HepG2 (cell line): ENCODE results near the gene PADI1. TPM values are rescaled to one million over a fixed set of nuclear protein-coding genes. Genes with fewer than 3 reads are reported as not detected.

Experiments
- CHD4 ChIP-seq: fragments of 200-600 bp; sonication (generic); IDR thresholded peaks from 2 replicates; pipeline ENCODE4 v1.7.0; 2017; ENCODE audit warnings: mild to moderate bottlenecking, low read length, borderline replicate concordance
- HBP1 ChIP-seq: IDR thresholded peaks from 2 replicates; pipeline ENCODE4 v1.6.1; 2016; ENCODE audit warnings: low read depth, control low read depth
- HOMEZ ChIP-seq: IDR thresholded peaks from 2 replicates; pipeline ENCODE4 v1.6.1; 2016; ENCODE audit warnings: low read depth
- ISX ChIP-seq: sonication (generic); formaldehyde crosslinking; conservative IDR thresholded peaks from 2 replicates; pipeline ENCODE4 v1.5.0; 2020; ENCODE audit warnings: missing genetic modification reagents
- TEAD2 ChIP-seq: sonication (generic); formaldehyde crosslinking; IDR thresholded peaks from 2 replicates; pipeline ENCODE4 v1.9.0; 2021; ENCODE audit warnings: missing genetic modification reagents
- ZBTB7A ChIP-seq: sonication (generic); formaldehyde crosslinking; IDR thresholded peaks from 2 replicates; pipeline ENCODE4 v1.8.0; 2022; ENCODE audit warnings: mild to moderate bottlenecking, missing genetic modification reagents
- ZNF280D ChIP-seq: sonication (generic); formaldehyde crosslinking; IDR thresholded peaks from 2 replicates; pipeline ENCODE4 v1.5.1; 2020; ENCODE audit warnings: mild to moderate bottlenecking, missing genetic modification reagents
- ZNF619 ChIP-seq: sonication (generic); formaldehyde crosslinking; IDR thresholded peaks from 2 replicates; pipeline ENCODE4 v1.4.0; 2020; ENCODE audit warnings: mild to moderate bottlenecking, missing genetic modification reagents
- polyA plus RNA-seq, 8 experiments: library from polyadenylated mRNA; depleted of rRNA in 3 of 8; stranded (reverse) in 7 of 8; unstranded in 1 of 8; fragments of >200 nt; fragmentation: Illumina TruSeq in 4 of 8; extraction: Trizol in 4 of 8; gene quantifications; 2 replicates each; pipeline versions ENCODE4 v1.2.1 to v1.2.3, GENCODE V29; 2011 to 2016; ENCODE audit warnings: low read depth in 4 of 8, missing spikeins in 1 of 8, mixed read lengths in 1 of 8; ENCODE audit not compliant: insufficient read depth in 1 of 8
- total RNA-seq, 5 experiments: library from RNA; depleted of rRNA; stranded (reverse); fragments of >200 nt; fragmentation: Illumina TruSeq; extraction: Trizol; gene quantifications; 2 replicates each; pipeline ENCODE4 v1.2.3, GENCODE V29; 2016; ENCODE audit warnings: low read depth in 1 of 5

PADI1 gene
- total and polyA plus RNA-seq, 2 of the 13 experiments (the other 11 are each of a cell fraction or from before 2014, with no cell fraction given), result not detected

- no peak for TF ChIP-seq TEAD2 (CRISPR knock-in tag)
- no peak for TF ChIP-seq HBP1
- TF ChIP-seq ZNF280D (CRISPR knock-in tag), result no peak
- TF ChIP-seq ISX (CRISPR knock-in tag), result no peak
- TF ChIP-seq CHD4, result no peak
- TF ChIP-seq ZNF619, result no peak
- TF ChIP-seq HOMEZ (CRISPR knock-in tag), result no peak
- no peak for TF ChIP-seq ZBTB7A (CRISPR knock-in tag)
These were observed 1.3 kb downstream of the PADI1 start (continued) for GRCh38 chr1:17206196-17206595.
